Stimulated activated CD8-positive, alpha-beta memory T cell treated with anti-CD3 and anti-CD28 coated beads, Interleukin-12 subunit alpha, Interleukin-12 subunit beta, amount 100 ng/mL, for 24 hours (primary cell): ENCODE measurements around the gene PIKFYVE.
"Not testable (repeated sequence)": the region's sequence is repeated elsewhere in the genome, so short reads cannot be mapped to it uniquely, and the experiment has no call there.

Experiments used
- DNase-seq: peaks from one replicate; pipeline ENCODE4 v3.0.0-alpha.2; 2020; ENCODE audit errors: extremely low read depth

The PIKFYVE gene

GRCh38 chr2:208304695-208305094 is 38.6 kb downstream of the PIKFYVE start:
- no peak for DNase-seq

- no peak for DNase-seq
Measured at GRCh38 chr2:208306291-208306690, 40.2 kb downstream of the PIKFYVE start.

- DNase-seq: no peak
Measured at GRCh38 chr2:208311321-208311720, 45.3 kb downstream of the PIKFYVE start.

GRCh38 chr2:208311954-208312353 is 45.9 kb downstream of the PIKFYVE start:
- DNase-seq: no peak

- no peak for DNase-seq
Measured at GRCh38 chr2:208315081-208315788, 49.2 kb downstream of the PIKFYVE start.

- no peak for DNase-seq
Measured at GRCh38 chr2:208318127-208318526, 52.1 kb downstream of the PIKFYVE start.

GRCh38 chr2:208319391-208319790 is 53.3 kb downstream of the PIKFYVE start:
- no peak for DNase-seq

GRCh38 chr2:208320686-208321085 is 54.6 kb downstream of the PIKFYVE start:
- no peak for DNase-seq

GRCh38 chr2:208326016-208326415 is 60.0 kb downstream of the PIKFYVE start:
- no peak for DNase-seq

GRCh38 chr2:208329485-208329884 is 63.4 kb downstream of the PIKFYVE start:
- DNase-seq: no peak

GRCh38 chr2:208334230-208334629 is 68.2 kb downstream of the PIKFYVE start:
- no peak for DNase-seq

- no peak for DNase-seq
Measured at GRCh38 chr2:208346756-208347155, 80.7 kb downstream of the PIKFYVE start.

GRCh38 chr2:208350610-208351009 is 84.6 kb downstream of the PIKFYVE start:
- no peak for DNase-seq

- DNase-seq: no peak
Measured at GRCh38 chr2:208352644-208353567, 86.9 kb downstream of the PIKFYVE start.

GRCh38 chr2:208354964-208355381 is 88.9 kb downstream of the PIKFYVE start:
- DNase-seq: no peak

- DNase-seq: not testable (repeated sequence)
Measured at GRCh38 chr2:208356420-208356819, 90.4 kb downstream of the PIKFYVE start.

- DNase-seq: no peak
Measured at GRCh38 chr2:208356846-208357574, 91.0 kb downstream of the PIKFYVE start.

GRCh38 chr2:208358758-208359631 is 92.9 kb downstream of the PIKFYVE start:
- DNase-seq: no peak

GRCh38 chr2:208359632-208359986 is 93.6 kb downstream of the PIKFYVE start:
- DNase-seq: no peak

GRCh38 chr2:208360259-208361076 is 94.4 kb downstream of the PIKFYVE start:
- DNase-seq: no peak

GRCh38 chr2:208361077-208361441 is 95.0 kb downstream of the PIKFYVE start:
- no peak for DNase-seq
